SK-N-MC (cell line): ENCODE results near the gene DCBLD2.

Experiments used
- DNase-seq: peaks from one replicate; pipeline ENCODE4 v3.0.0-alpha.2; 2011; ENCODE audit warnings: low read depth, low spot score
- H3K27ac ChIP-seq: fragments of 200-600 bp; sonication (generic); 2 replicates; pipeline ENCODE4 v1.5.1; 2016; ENCODE audit warnings: mixed run types
- H3K36me3 ChIP-seq: fragments of 200-600 bp; sonication (generic); 2 replicates; pipeline ENCODE4 v1.6.1; 2017; ENCODE audit warnings: antibody characterized with exemption, low read length, mixed read lengths; ENCODE audit not compliant: insufficient read depth
- H3K4me3 ChIP-seq: fragments of 200-600 bp; sonication (generic); 2 replicates; pipeline ENCODE4 v1.5.1; 2016
- H3K9ac ChIP-seq: fragments of 200-600 bp; sonication (generic); 2 replicates; pipeline ENCODE4 v1.8.0; 2017; ENCODE audit warnings: mixed run types, mixed read lengths; ENCODE audit not compliant: insufficient read length
- H3K9me3 ChIP-seq: fragments of 200-600 bp; sonication (generic); 2 replicates; pipeline ENCODE4 v1.6.1; 2017; ENCODE audit warnings: low read depth, mild to moderate bottlenecking, antibody characterized with exemption, low read length, moderate library complexity, mixed read lengths
- EZH2 ChIP-seq: fragments of 200-600 bp; sonication (generic); IDR thresholded peaks from one replicate; pipeline ENCODE4 v1.6.1; 2017; ENCODE audit warnings: antibody characterized with exemption
- FOXP2 ChIP-seq: optimal IDR thresholded peaks from 2 replicates; pipeline ENCODE3; 2011; ENCODE audit warnings: mild to moderate bottlenecking, moderate library complexity; ENCODE audit not compliant: insufficient read depth; ENCODE audit errors: extremely low read length, control extremely low read depth
- POLR2AphosphoS5 ChIP-seq: IDR thresholded peaks from 2 replicates; pipeline ENCODE4 v1.6.1; 2012; ENCODE audit warnings: mild to moderate bottlenecking, low read depth, low read length, borderline replicate concordance

The DCBLD2 gene

GRCh38 chr3:98799479-98799878, 102.0 kb downstream of the DCBLD2 start:
- Histone ChIP-seq H3K9ac (no peak overlapping the region), H3K9me3 (no peaks in the 10 kb centered on the region), H3K27ac (no peak overlapping the region), H3K36me3 (peaks cover 25% of the 10 kb centered on the region), H3K4me3 (no peak overlapping the region)
- TF ChIP-seq POLR2AphosphoS5 = no peak
- no peak for TF ChIP-seq FOXP2
- TF ChIP-seq EZH2 = no peak
- no peak for DNase-seq

- H3K9ac ChIP-seq = no peak overlapping the region
- peaks cover 25% of the 10 kb centered on the region for H3K36me3 ChIP-seq
- H3K27ac ChIP-seq = no peak overlapping the region
- H3K4me3 ChIP-seq = no peak overlapping the region
- DNase-seq = no peak
- no peaks in the 10 kb centered on the region for H3K9me3 ChIP-seq
- TF ChIP-seq FOXP2 (no peak), EZH2 (no peak), POLR2AphosphoS5 (no peak)
Measured at GRCh38 chr3:98798820-98799219, 102.7 kb downstream of the DCBLD2 start.

GRCh38 chr3:98797905-98798304, 103.6 kb downstream of the DCBLD2 start:
- Histone ChIP-seq H3K9me3 (no peaks in the 10 kb centered on the region), H3K27ac (no peak overlapping the region), H3K4me3 (no peak overlapping the region), H3K36me3 (peaks cover 25% of the 10 kb centered on the region), H3K9ac (no peak overlapping the region)
- no peak for TF ChIP-seq POLR2AphosphoS5
- no peak for TF ChIP-seq EZH2
- TF ChIP-seq FOXP2 = no peak
- no peak for DNase-seq

- Histone ChIP-seq H3K9ac (no peak overlapping the region), H3K9me3 (no peaks in the 10 kb centered on the region), H3K27ac (no peak overlapping the region), H3K4me3 (no peak overlapping the region), H3K36me3 (peaks cover 25% of the 10 kb centered on the region)
- DNase-seq = no peak
- TF ChIP-seq FOXP2 (no peak), EZH2 (no peak), POLR2AphosphoS5 (no peak)
Measured at GRCh38 chr3:98796334-98796733, 105.2 kb downstream of the DCBLD2 start.

GRCh38 chr3:98793971-98794370, 107.5 kb downstream of the DCBLD2 start:
- Histone ChIP-seq H3K9ac (no peak overlapping the region), H3K36me3 (0 out of 2 replicates have a peak, but pooled peaks cover 6% of the 10 kb centered on the region), H3K4me3 (no peak overlapping the region), H3K9me3 (no peaks in the 10 kb centered on the region), H3K27ac (no peak overlapping the region)
- TF ChIP-seq FOXP2 (no peak), EZH2 (no peak), POLR2AphosphoS5 (no peak)
- DNase-seq = no peak

- Histone ChIP-seq H3K9me3 (no peaks in the 10 kb centered on the region), H3K9ac (no peak overlapping the region), H3K27ac (no peak overlapping the region), H3K36me3 (0 out of 2 replicates have a peak, but pooled peaks cover 5% of the 10 kb centered on the region), H3K4me3 (no peak overlapping the region)
- no peak for DNase-seq
- TF ChIP-seq POLR2AphosphoS5 (no peak), EZH2 (no peak), FOXP2 (no peak)
Measured at GRCh38 chr3:98791341-98792325, 109.9 kb downstream of the DCBLD2 start.

- no peak for TF ChIP-seq EZH2
- TF ChIP-seq POLR2AphosphoS5 = no peak
- TF ChIP-seq FOXP2 = no peak
- Histone ChIP-seq H3K9me3 (no peaks in the 10 kb centered on the region), H3K4me3 (no peak overlapping the region), H3K36me3 (no peaks in the 10 kb centered on the region), H3K27ac (no peak overlapping the region), H3K9ac (no peak overlapping the region)
- DNase-seq = no peak
Measured at GRCh38 chr3:98788651-98789050, 112.8 kb downstream of the DCBLD2 start.

- no peak for DNase-seq
- TF ChIP-seq EZH2 (no peak), FOXP2 (no peak), POLR2AphosphoS5 (no peak)
- H3K36me3 ChIP-seq = no peaks in the 10 kb centered on the region
- H3K9ac ChIP-seq = no peak overlapping the region
- no peak overlapping the region for H3K4me3 ChIP-seq
- no peak overlapping the region for H3K27ac ChIP-seq
- H3K9me3 ChIP-seq = no peaks in the 10 kb centered on the region
Measured at GRCh38 chr3:98787181-98787580, 114.3 kb downstream of the DCBLD2 start.
